K562 (cell line): Measurements from ENCODE around the gene PPA2. TPM values are rescaled to one million over a fixed set of nuclear protein-coding genes. Genes with fewer than 3 reads are reported as not detected.

Experiments used
- BMI1 ChIP-seq: fragments of 150-350 bp; IDR thresholded peaks from 2 replicates; pipeline ENCODE4 v1.6.1; 2014; ENCODE audit warnings: low read length
- NFE2L1 ChIP-seq: fragments of 450-650 bp; IDR thresholded peaks from 2 replicates; pipeline ENCODE4 v1.6.1; 2016; ENCODE audit warnings: missing genetic modification characterization, low read depth, mild to moderate bottlenecking, missing compliant biosample characterization, moderate library complexity, borderline replicate concordance
- NUFIP1 ChIP-seq: fragments of 450-650 bp; IDR thresholded peaks from 2 replicates; pipeline ENCODE4 v1.6.1; 2018; ENCODE audit not compliant: partially characterized antibody
- RAD51 ChIP-seq: fragments of 450-650 bp; IDR thresholded peaks from 2 replicates; pipeline ENCODE4 v1.7.1; 2016; ENCODE audit warnings: low read depth, mild to moderate bottlenecking, borderline replicate concordance
- TBP ChIP-seq: optimal IDR thresholded peaks from 2 replicates; pipeline ENCODE3; 2011; ENCODE audit warnings: low read depth, low read length, improper control_type of control experiment
- ZNF146 ChIP-seq: IDR thresholded peaks from one replicate; pipeline ENCODE4 v1.6.1; 2018; ENCODE audit warnings: missing compliant biosample characterization; ENCODE audit not compliant: unreplicated experiment
- polyA plus RNA-seq, 8 experiments: library from polyadenylated mRNA; depleted of rRNA in 4 of 8; stranded (reverse) in 5 of 8; unstranded in 3 of 8; fragments of >200 nt; fragmentation: Nextera tagmentation in 2 of 8; fragmentation: Illumina TruSeq in 1 of 8; extraction: Ambion mirVana in 2 of 8; extraction: Trizol in 1 of 8; gene quantifications; 2 replicates each; pipeline versions ENCODE4 v1.2.1 to v1.2.3, GENCODE V29; 2011 to 2014; ENCODE audit warnings: inconsistent platforms in 1 of 8, missing spikeins in 1 of 8
- total RNA-seq, 7 experiments: library from RNA; depleted of rRNA in 6 of 7; stranded (reverse); fragments of >200 nt in 6 of 7; fragmentation: Illumina TruSeq in 2 of 7; extraction: Trizol in 2 of 7; gene quantifications; 2 replicates each; pipeline versions ENCODE4 v1.2.1 to v1.2.3, GENCODE V29; 2011 to 2021; ENCODE audit warnings: low replicate concordance in 1 of 7
- TF ChIP-seq, protein P1 (sequence below): fragments of 250-450 bp; sonication (Bioruptor Pico); IDR thresholded peaks from 2 replicates; pipeline ENCODE4 v1.4.0; 2020
- TF ChIP-seq, protein P2 (sequence below): fragments of 450-650 bp; formaldehyde crosslinking; conservative IDR thresholded peaks from 2 replicates; pipeline ENCODE4 v1.4.0; 2022; ENCODE audit warnings: mild to moderate bottlenecking, missing genetic modification characterization
- TF ChIP-seq, protein P3 (sequence below): fragments of 250-450 bp; sonication (Bioruptor Pico); IDR thresholded peaks from 2 replicates; pipeline ENCODE4 v1.5.0; 2021
- TF ChIP-seq, protein P4 (sequence below): IDR thresholded peaks from 3 replicates; pipeline ENCODE4 v1.6.1; 2011; ENCODE audit warnings: borderline replicate concordance, mild to moderate bottlenecking, moderate library complexity; ENCODE audit not compliant: insufficient read length; ENCODE audit errors: extremely low read depth
- TF ChIP-seq, protein P5 (sequence below): fragments of 450-650 bp; IDR thresholded peaks from 2 replicates; pipeline ENCODE4 v1.6.1; 2017; ENCODE audit warnings: antibody characterized with exemption, mild to moderate bottlenecking

Gene PPA2
- total and polyA plus RNA-seq, 9 of the 15 experiments (the other 6 are each of a cell fraction or from before 2014, with no cell fraction given): 48.3 to 190 (median 109) TPM

DNA sequence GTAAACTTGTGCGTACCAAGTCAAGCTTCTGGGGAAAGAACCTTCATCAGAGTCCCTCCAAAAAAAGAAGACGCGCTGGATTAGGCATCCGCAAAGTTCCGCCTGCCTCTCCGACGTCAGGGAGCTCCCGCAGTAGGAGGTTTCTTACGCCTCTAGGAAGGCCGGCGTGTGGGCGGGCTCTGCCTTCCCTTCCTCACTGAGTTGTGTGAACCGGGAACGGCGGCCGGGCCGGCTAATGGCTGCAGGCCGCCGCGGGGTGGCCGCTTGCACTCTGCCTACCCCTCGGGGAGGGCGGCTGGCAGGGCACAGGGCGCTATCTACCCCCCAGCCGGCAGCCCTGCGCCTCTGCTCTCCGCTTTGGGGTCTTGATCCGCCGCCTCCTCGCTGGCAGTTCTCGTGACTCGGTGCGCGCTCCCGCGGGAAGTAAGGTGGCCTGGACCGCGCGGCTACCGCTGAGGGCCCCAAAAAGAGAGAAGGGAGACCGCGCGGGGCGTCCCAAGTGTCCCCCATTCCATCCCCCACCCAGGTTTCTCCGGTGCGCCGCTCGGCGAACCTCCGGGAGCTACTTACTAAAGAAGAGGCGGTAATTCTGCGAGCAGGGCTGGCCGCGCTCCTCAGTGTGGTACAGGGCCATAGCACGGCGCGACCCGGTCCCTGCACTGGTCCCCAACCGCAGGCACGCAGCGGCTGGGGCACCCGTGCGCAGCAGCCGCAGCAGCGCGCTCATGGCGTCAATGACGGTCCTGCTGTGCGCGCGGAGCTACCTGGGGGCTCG, at the start of gene PPA2 (continued):
- TF ChIP-seq, protein P1, sequence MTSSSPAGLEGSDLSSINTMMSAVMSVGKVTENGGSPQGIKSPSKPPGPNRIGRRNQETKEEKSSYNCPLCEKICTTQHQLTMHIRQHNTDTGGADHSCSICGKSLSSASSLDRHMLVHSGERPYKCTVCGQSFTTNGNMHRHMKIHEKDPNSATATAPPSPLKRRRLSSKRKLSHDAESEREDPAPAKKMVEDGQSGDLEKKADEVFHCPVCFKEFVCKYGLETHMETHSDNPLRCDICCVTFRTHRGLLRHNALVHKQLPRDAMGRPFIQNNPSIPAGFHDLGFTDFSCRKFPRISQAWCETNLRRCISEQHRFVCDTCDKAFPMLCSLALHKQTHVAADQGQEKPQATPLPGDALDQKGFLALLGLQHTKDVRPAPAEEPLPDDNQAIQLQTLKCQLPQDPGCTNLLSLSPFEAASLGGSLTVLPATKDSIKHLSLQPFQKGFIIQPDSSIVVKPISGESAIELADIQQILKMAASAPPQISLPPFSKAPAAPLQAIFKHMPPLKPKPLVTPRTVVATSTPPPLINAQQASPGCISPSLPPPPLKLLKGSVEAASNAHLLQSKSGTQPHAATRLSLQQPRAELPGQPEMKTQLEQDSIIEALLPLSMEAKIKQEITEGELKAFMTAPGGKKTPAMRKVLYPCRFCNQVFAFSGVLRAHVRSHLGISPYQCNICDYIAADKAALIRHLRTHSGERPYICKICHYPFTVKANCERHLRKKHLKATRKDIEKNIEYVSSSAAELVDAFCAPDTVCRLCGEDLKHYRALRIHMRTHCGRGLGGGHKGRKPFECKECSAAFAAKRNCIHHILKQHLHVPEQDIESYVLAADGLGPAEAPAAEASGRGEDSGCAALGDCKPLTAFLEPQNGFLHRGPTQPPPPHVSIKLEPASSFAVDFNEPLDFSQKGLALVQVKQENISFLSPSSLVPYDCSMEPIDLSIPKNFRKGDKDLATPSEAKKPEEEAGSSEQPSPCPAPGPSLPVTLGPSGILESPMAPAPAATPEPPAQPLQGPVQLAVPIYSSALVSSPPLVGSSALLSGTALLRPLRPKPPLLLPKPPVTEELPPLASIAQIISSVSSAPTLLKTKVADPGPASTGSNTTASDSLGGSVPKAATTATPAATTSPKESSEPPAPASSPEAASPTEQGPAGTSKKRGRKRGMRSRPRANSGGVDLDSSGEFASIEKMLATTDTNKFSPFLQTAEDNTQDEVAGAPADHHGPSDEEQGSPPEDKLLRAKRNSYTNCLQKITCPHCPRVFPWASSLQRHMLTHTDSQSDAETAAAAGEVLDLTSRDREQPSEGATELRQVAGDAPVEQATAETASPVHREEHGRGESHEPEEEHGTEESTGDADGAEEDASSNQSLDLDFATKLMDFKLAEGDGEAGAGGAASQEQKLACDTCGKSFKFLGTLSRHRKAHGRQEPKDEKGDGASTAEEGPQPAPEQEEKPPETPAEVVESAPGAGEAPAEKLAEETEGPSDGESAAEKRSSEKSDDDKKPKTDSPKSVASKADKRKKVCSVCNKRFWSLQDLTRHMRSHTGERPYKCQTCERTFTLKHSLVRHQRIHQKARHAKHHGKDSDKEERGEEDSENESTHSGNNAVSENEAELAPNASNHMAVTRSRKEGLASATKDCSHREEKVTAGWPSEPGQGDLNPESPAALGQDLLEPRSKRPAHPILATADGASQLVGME: 0 out of 2 replicates have a peak, but pooled peaks have one; percentile 30
- no peak for TF ChIP-seq BMI1
- TF ChIP-seq RAD51: no peak
- TF ChIP-seq, protein P2, sequence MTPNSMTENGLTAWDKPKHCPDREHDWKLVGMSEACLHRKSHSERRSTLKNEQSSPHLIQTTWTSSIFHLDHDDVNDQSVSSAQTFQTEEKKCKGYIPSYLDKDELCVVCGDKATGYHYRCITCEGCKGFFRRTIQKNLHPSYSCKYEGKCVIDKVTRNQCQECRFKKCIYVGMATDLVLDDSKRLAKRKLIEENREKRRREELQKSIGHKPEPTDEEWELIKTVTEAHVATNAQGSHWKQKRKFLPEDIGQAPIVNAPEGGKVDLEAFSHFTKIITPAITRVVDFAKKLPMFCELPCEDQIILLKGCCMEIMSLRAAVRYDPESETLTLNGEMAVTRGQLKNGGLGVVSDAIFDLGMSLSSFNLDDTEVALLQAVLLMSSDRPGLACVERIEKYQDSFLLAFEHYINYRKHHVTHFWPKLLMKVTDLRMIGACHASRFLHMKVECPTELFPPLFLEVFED (CRISPR knock-in tag): no peak
- no peak for TF ChIP-seq NFE2L1 (tag)
- peak; percentile 84 for TF ChIP-seq TBP
- TF ChIP-seq ZNF146 (CRISPR knock-in tag): no peak
- TF ChIP-seq, protein P3, sequence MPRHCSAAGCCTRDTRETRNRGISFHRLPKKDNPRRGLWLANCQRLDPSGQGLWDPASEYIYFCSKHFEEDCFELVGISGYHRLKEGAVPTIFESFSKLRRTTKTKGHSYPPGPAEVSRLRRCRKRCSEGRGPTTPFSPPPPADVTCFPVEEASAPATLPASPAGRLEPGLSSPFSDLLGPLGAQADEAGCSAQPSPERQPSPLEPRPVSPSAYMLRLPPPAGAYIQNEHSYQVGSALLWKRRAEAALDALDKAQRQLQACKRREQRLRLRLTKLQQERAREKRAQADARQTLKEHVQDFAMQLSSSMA (CRISPR knock-in tag): no peak
- TF ChIP-seq, protein P4, sequence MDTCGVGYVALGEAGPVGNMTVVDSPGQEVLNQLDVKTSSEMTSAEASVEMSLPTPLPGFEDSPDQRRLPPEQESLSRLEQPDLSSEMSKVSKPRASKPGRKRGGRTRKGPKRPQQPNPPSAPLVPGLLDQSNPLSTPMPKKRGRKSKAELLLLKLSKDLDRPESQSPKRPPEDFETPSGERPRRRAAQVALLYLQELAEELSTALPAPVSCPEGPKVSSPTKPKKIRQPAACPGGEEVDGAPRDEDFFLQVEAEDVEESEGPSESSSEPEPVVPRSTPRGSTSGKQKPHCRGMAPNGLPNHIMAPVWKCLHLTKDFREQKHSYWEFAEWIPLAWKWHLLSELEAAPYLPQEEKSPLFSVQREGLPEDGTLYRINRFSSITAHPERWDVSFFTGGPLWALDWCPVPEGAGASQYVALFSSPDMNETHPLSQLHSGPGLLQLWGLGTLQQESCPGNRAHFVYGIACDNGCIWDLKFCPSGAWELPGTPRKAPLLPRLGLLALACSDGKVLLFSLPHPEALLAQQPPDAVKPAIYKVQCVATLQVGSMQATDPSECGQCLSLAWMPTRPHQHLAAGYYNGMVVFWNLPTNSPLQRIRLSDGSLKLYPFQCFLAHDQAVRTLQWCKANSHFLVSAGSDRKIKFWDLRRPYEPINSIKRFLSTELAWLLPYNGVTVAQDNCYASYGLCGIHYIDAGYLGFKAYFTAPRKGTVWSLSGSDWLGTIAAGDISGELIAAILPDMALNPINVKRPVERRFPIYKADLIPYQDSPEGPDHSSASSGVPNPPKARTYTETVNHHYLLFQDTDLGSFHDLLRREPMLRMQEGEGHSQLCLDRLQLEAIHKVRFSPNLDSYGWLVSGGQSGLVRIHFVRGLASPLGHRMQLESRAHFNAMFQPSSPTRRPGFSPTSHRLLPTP: no peak
- TF ChIP-seq NUFIP1: no peak
- TF ChIP-seq, protein P5, sequence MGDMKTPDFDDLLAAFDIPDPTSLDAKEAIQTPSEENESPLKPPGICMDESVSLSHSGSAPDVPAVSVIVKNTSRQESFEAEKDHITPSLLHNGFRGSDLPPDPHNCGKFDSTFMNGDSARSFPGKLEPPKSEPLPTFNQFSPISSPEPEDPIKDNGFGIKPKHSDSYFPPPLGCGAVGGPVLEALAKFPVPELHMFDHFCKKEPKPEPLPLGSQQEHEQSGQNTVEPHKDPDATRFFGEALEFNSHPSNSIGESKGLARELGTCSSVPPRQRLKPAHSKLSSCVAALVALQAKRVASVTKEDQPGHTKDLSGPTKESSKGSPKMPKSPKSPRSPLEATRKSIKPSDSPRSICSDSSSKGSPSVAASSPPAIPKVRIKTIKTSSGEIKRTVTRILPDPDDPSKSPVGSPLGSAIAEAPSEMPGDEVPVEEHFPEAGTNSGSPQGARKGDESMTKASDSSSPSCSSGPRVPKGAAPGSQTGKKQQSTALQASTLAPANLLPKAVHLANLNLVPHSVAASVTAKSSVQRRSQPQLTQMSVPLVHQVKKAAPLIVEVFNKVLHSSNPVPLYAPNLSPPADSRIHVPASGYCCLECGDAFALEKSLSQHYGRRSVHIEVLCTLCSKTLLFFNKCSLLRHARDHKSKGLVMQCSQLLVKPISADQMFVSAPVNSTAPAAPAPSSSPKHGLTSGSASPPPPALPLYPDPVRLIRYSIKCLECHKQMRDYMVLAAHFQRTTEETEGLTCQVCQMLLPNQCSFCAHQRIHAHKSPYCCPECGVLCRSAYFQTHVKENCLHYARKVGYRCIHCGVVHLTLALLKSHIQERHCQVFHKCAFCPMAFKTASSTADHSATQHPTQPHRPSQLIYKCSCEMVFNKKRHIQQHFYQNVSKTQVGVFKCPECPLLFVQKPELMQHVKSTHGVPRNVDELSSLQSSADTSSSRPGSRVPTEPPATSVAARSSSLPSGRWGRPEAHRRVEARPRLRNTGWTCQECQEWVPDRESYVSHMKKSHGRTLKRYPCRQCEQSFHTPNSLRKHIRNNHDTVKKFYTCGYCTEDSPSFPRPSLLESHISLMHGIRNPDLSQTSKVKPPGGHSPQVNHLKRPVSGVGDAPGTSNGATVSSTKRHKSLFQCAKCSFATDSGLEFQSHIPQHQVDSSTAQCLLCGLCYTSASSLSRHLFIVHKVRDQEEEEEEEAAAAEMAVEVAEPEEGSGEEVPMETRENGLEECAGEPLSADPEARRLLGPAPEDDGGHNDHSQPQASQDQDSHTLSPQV: no peak
